Measurements from ENCODE around the gene XKR8. TPM values are rescaled to one million over a fixed set of nuclear protein-coding genes. Genes with fewer than 3 reads are reported as not detected.

Gene XKR8
- total and polyA plus RNA-seq, 2 of the 13 experiments (the other 11 are each of a cell fraction or from before 2014, with no cell fraction given): 5.4 to 6.3 TPM

- TF ChIP-seq ELF4 (CRISPR knock-in tag; IDR thresholded peaks at IDR 0.05; ENCODE audit: borderline replicate concordance) (no peak), AKNA (CRISPR knock-in tag; IDR thresholded peaks at IDR 0.05; ENCODE audit: borderline replicate concordance) (no peak), ZBTB14 (CRISPR knock-in tag; IDR thresholded peaks at IDR 0.05) (no peak), SRY (CRISPR knock-in tag; IDR thresholded peaks at IDR 0.05) (no peak)
Measured at GRCh38 chr1:27993241-27993640, 33.5 kb downstream of the XKR8 start (continued).

DNA sequence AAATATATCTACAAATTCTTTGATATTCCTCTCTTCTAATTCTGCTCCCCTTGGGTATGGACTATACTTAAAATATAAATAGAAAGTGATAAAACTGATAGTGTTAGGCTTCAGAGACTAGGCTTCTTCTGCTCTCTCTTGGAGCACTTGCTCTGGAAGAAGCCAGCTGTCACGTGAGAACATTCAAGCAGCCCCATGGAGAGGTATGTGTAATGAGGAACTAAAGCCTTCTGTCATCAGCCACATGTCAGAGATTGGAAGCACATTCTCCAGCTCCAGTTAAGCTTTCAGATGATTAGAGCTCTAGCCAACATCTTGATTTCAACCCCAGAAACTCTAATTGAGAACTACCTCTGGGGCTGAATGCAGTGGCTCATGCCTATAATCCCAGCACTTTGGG lies 34.3 kb downstream of the XKR8 start:
- no peak overlapping the region for H3K4me3 ChIP-seq (replicated peaks in 1 of 3; ENCODE audit: insufficient read depth in 1 of 3, low read depth in 2 of 3, low read length in 3 of 3)
- POLR2A ChIA-PET: no interaction called here
- H3K79me2 ChIP-seq (ENCODE audit: insufficient read depth, low read length): no peaks in the 10 kb centered on the region
- H3K4me1 ChIP-seq (ENCODE audit: insufficient read depth, low read length): no peaks in the 10 kb centered on the region
- H2AFZ ChIP-seq (ENCODE audit: low read length): no peak overlapping the region
- intact Hi-C loops (cut with micrococcal nuclease; ENCODE audit: unreplicated experiment): no loop called here
- 100% methylated on average over 1 of the region's 1 CpG for WGBS (ENCODE audit: low lambda C conversion rate)
- no peak overlapping the region for H3K9ac ChIP-seq (ENCODE audit: insufficient read depth, low read depth, low read length)
- no peak for ATAC-seq
- FAIRE-seq: no peak
- CTCF ChIA-PET (ENCODE audit: low intra/inter-chr PET ratio, low total read pairs): no interaction called here
- no TSS peak for BruUV-seq (replicated peaks)
- no peak for DNase-seq (ENCODE audit: low spot score)
- no peak overlapping the region for H3K4me2 ChIP-seq (ENCODE audit: low read depth, low read length)
- in situ Hi-C loops (cut with HindIII; ENCODE audit: extremely low pct_ligation_motif_present, low pct_unique_long_range_greater_than_20kb): no loop called here
- H3K27ac ChIP-seq (ENCODE audit: extremely low read length, insufficient read depth, low read length): no peak overlapping the region
- H4K20me1 ChIP-seq (ENCODE audit: insufficient read depth, low read length): no peaks in the 10 kb centered on the region
- H3K36me3 ChIP-seq (replicated peaks in 1 of 2; ENCODE audit: control insufficient read depth in 1 of 2, insufficient read depth in 2 of 2, low read length in 2 of 2): peaks cover 20 to 63% of the 10 kb centered on the region in 2 experiments
- no peaks in the 10 kb centered on the region for H3K9me3 ChIP-seq (ENCODE audit: low read length)
- H3K27me3 ChIP-seq (ENCODE audit: control insufficient read depth in 1 of 2, insufficient read depth in 2 of 2, low read length in 2 of 2): no peaks in the 10 kb centered on the region
- no peak for TF ChIP-seq HES4 (CRISPR knock-in tag; IDR thresholded peaks at IDR 0.05; ENCODE audit: borderline replicate concordance)
- no peak for TF ChIP-seq ZSCAN21 (CRISPR knock-in tag; IDR thresholded peaks at IDR 0.05; ENCODE audit: borderline replicate concordance)
- TF ChIP-seq SP5 (CRISPR knock-in tag; IDR thresholded peaks at IDR 0.05; ENCODE audit: borderline replicate concordance, low read depth): no peak
- TF ChIP-seq ZNF138 (CRISPR knock-in tag; IDR thresholded peaks at IDR 0.05; ENCODE audit: low read depth): no peak
- TF ChIP-seq RNF219 (CRISPR knock-in tag; IDR thresholded peaks at IDR 0.05): no peak
- TF ChIP-seq NFIC (IDR thresholded peaks at IDR 0.05; ENCODE audit: low read length): no peak
- no peak for TF ChIP-seq POLR2G (IDR thresholded peaks at IDR 0.05; ENCODE audit: low read depth, low read length)
- TF ChIP-seq THAP9 (CRISPR knock-in tag; IDR thresholded peaks at IDR 0.05; ENCODE audit: borderline replicate concordance): no peak

Data from HepG2 (cell line).